HG02571 (cell line): ENCODE measurements around the gene TPST2.
"Not testable (repeated sequence)": the region's sequence is repeated elsewhere in the genome, so short reads cannot be mapped to it uniquely, and the experiment has no call there.

Experiments used
- ATAC-seq: cut with Tn5 transposase; IDR thresholded peaks from one replicate; pipeline ENCODE4 v1.9.1; 2021; ENCODE audit warnings: mild to moderate bottlenecking, moderate library complexity; ENCODE audit not compliant: unreplicated experiment

TPST2 gene

DNA sequence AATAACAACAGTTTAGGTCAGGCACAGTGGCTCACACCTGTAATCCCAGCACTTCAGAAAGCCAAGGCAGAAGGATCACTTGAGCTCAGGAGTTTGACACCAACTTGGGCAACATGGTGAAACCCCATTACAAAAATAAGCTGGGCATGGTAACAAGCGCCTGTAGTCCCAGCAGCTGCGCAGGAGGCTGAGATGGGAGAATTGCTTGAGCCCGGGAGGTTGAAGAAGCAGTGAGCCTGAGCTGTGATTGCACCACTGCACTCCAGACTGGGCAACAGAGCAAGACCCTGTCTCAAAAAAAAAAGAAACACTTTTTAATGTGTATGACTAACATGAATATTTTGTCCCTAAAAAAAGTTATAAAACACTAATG, 53.2 kb downstream of the TPST2 start:
- no peak for ATAC-seq

DNA sequence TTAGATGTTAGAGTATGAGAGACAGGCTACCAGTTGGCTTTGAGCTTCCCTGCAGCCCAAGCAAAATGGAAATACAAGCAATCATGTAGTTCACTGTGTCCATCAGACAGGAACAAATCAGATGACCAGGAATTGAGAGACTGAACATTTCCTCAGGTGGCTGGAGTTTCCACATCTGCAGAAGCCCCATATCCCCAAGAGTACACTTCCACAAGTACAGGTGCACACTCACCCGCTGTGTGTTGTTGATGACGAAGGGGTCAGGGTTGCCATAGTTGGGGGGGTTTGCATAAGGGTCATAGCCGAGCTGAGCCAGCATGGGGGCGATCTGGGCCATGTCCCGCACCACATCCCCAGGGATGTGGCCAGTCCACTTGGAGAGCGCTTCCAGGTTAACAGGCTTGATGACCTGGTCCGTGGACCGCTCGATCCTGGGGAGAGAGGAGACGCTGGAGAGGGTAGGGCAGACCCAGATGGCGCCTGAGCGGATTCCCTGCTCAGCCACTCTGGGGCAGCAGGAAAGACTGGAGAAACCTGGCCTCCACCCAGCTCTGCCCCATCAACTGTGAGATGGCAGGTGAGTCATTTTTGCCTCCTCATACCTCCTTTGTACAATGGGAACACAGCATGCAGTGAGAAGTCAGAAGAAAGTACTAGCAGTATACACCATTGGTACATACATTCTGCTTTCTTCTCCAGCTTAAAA, 53.7 kb downstream of the TPST2 start:
- ATAC-seq = no peak

- ATAC-seq = no peak
Observed at GRCh38 chr22:26535603-26535908, 54.4 kb downstream of the TPST2 start.

DNA sequence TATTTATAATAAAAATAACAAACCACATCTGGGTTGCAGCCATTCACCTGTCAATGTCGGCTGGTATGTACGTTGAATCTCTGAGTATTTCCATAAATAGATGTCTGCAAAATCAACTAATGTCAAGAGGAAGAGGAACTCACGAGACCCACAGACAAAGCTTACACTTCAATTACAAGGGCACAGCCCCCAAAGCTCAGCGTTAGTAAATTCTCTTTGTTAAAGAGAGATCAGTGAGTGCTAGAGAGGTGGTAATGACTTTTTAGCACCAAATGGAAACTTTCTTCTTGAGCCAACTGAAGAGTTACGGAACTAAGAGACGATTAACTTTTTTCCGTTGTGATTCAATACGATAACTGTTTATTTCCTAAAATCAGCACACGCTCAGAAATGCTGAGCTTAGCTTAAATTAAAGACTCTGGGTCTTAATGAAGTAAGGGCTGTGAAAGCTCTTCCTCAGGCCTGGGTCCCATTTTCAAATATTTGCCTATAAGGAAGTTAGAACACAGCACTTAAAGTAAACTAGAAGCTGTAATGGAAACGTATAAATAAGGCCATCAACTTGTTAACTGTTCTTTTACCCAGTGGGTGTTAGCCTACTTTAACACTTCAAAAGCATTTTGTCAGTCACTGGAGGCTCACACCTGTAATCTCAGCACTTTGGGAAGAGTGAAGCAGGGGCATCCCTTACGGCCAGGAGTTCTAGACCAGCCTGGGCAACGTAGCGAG, 54.9 kb downstream of the TPST2 start:
- ATAC-seq = no peak

DNA sequence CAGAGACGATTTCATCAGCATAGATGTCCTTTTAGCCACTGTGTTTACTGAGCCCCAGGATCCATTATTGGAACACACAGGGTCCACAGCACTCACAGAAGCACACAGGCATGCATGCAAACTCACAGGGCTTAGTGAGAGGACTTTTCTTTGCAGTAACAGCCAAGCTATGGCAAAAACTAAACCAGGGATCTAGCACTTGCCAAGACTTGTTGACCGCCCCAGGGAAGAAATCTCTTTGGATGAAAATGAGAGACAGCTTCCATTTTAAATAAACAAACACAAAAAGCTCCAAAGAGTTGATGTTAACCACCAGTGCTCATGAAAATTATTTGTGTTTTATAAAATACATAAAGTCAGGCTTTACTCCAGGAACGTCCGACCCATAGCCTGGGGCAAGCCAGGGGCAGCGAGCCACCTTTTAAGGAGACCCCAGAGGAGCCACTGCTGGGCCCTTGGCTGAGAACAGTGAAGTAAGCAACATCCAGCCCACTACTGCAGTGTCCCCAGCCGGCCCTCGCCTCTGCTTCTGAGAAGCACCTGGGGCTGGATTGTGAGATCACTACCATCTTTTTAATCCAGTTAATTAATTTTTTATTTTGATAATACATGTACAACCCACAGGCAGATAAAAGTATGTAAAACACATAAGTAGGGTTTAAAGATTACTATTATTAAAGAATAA, 55.6 kb downstream of the TPST2 start:
- no peak for ATAC-seq

- no peak for ATAC-seq
Observed at GRCh38 chr22:26529345-26529744, 60.6 kb downstream of the TPST2 start.

- ATAC-seq = not testable (repeated sequence)
Observed at GRCh38 chr22:26528518-26528917, 61.4 kb downstream of the TPST2 start.

- no peak for ATAC-seq
Observed at GRCh38 chr22:26527574-26528465, 62.1 kb downstream of the TPST2 start.

DNA sequence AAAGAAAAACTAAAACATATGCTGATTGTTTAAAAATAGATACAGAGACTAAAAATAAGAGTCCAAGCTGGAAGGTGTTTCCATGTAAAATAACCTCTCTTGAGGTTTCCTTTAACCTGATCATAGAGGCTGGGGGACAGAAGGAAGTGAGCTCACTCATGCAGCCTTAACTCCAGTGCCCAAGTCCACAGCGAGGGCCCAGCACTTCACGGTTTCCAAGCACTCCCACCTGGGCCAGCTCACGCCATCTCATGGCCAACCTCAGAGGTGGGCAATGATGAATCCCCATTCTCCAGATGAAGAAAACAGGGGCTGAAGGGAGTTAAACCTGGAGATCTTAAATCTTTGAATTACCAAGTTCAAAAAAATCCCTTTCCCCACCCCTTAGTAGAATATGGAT, 62.8 kb downstream of the TPST2 start:
- ATAC-seq = no peak

DNA sequence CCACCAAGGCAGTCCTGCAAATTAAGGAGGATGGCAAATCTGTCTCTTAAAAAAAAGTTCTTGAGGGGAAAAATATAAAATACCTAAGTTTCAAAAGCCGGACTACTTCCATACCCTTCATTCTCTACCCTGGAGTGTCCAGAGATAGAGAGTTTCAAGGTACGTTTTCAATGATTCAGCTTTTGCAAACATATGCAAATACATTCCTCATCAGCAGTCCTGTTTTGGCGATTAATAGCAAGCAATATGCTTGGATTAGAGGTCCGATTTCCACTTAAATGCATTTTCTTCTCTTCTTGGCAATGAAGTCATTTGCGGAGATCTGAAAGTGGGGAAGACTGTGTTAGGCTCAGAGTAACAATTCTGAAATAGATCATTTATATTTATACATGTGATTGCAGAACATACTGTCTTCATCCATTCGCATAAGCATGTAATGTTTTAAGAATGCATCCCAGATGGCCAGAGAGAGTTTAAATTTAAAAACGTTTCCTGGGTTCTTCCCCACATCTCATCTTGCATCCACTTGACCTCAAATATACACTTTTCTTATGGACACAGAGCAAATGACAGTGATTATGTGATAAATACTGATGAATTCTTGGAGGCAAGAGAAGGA, 63.9 kb downstream of the TPST2 start:
- ATAC-seq = no peak

GRCh38 chr22:26524870-26525269, 65.1 kb downstream of the TPST2 start:
- ATAC-seq = no peak

DNA sequence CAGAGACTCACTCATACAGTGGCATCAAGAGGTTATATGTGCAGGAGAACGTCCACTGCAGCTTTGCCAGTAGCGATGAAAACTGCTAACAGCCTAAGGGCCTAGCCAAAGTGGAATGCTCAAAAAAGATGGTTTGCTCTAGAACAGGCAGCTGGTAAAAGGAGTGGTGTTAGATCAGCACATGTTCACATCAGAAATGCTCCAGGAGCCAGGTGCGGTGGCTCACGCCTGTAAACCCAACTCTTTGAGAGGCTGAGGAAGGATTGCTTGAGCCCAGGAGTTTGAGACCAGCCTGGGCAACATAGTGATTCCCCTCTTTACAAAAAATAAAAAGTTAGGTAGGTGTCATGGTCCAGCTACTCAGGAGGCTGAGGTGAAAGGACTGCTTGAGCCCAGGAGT, 67.3 kb downstream of the TPST2 start:
- ATAC-seq = no peak

DNA sequence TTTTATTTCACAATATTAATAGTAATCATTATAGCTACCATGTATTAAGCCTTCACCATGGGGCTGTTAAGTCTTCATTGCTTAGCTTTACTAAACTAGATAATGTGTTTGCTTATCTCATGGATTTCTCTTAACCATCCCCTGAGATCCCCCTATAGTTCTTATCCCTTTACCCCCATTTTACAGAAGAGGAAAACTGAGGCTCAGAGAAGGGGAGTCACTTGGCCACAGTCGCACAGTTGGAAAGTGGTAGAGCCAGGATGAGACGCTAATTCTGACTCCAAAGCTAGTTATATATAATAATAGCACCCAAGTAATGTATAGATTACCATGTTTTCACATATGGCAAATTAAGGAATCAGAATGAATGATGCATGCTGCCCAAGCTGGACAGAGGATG, 67.9 kb downstream of the TPST2 start:
- no peak for ATAC-seq

- ATAC-seq = no peak
Observed at GRCh38 chr22:26517429-26517828, 72.5 kb downstream of the TPST2 start.

DNA sequence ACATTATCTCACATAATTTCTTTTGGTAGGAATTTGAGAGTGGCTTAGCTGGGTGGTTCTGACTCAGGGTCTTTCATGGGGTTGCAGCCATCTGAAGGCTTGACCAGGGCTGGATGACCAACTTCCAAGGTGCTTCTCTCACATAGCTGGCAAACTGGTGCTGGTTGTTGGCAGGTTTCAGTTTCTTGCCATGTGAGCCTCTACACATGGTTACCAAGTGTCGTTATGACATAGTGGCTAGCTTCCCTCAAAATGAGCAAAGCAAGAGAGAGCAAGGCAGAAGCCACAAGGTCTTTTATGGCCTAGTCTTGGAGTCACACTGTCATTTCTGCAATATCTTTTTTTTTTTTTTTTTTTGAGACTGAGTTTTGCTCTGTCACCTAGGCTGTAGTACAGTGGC, 73.4 kb downstream of the TPST2 start:
- ATAC-seq = no peak

DNA sequence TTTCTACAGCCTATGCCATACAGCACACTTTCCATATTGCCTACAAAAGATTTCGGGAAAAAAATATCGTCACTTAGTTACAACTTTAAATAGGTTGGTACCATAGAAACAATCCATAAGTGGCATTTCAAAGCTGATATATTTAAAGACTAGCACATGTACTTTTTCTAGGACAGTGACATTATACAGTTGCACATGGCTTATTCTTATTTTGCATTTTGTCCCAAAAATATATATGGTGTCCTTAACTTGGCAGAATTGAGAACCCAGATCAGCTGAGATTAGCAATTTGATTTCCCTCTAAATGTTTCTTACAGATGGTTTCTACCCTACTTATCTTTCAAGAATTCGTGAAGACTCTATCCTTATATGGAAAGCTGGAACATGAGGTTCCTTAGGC, 74.0 kb downstream of the TPST2 start:
- ATAC-seq = no peak

GRCh38 chr22:26514419-26515161, 75.3 kb downstream of the TPST2 start:
- ATAC-seq = no peak

- ATAC-seq = no peak
Observed at GRCh38 chr22:26513838-26514237, 76.1 kb downstream of the TPST2 start.

DNA sequence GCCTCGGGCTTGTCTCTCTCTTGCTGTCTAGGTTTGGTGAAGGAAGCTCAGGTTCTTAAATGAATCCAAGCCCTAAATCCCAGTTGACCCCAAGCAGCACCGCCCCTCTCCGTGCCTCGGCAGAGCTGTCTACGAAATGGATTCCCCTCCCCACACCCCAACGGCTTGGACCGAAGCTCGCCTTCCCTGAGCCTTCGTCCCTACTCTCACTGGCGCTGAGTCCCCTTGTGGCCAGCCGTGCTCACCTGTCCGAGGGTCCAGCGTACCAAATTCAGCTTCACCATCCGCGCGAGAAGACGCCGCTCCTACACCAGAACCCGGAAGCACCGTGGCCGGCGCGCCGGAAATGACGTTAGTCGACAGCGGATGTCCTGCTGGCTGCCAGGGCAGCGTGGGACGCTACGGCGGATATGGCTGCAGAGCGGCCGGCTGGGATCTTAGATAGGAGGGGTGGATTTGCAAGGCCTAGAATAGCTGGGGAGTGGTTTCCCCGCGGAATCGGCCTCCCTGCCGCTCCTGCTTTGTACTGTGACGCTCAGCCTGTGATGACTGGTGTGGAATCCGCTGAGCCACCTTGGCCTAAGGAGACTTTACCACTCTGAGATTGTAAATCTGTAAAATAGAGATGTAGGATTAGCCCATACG, 77.7 kb downstream of the TPST2 start, which contains the start of gene TFIP11:
TFIP11 (minus strand) TSS at position 325 of the 645 bp plus-strand sequence. CDS start 2,201 bp downstream, outside the sequence.
- ATAC-seq = peak; percentile 91
